VCaP (cell line): ENCODE results near the gene DESI1.
"Not testable (repeated sequence)": the region's sequence is repeated elsewhere in the genome, so short reads cannot be mapped to it uniquely, and the experiment has no call there.

ENCODE experiments used
- H3K27ac ChIP-seq: fragments of 450-650 bp; 2 replicates; pipeline ENCODE4 v1.5.1; 2017
- TF ChIP-seq, protein P1 (sequence below): fragments of 450-650 bp; conservative IDR thresholded peaks from 2 replicates; pipeline ENCODE4 v1.5.1; 2017; ENCODE audit warnings: mild to moderate bottlenecking, moderate library complexity

DESI1 gene

DNA sequence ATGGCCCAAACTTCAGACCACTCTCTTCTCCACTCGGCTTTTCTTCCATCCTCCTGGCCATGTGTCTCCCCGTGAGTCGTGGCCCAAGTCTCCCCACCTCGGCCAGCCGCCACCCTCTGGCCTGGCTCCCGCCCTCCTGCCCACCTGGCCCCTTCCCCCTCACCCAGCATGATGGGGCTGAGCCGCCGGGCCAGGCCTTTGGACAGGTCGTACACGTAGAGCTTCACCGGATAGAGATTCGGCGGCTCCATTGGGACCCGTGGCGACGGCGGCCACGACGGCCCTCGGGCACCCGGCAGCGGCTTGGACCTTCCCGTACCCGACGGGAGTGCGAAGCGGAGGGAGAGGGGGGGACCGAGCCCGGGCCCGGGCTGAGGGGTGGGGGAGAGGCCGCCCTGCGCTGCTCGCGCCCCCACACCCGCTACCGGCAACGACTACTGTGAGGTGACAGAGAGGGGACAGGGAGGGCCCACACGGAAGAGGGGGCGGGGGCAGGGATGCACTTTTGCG, at the start of gene DESI1:
Gene DESI1 (minus strand): TSS at position 455 of the 510 bp plus-strand sequence. CDS start 204 bp downstream, at position 251.
- peak within 1 kb of the TSS; percentile 96 for H3K27ac ChIP-seq
- TF ChIP-seq, protein P1, sequence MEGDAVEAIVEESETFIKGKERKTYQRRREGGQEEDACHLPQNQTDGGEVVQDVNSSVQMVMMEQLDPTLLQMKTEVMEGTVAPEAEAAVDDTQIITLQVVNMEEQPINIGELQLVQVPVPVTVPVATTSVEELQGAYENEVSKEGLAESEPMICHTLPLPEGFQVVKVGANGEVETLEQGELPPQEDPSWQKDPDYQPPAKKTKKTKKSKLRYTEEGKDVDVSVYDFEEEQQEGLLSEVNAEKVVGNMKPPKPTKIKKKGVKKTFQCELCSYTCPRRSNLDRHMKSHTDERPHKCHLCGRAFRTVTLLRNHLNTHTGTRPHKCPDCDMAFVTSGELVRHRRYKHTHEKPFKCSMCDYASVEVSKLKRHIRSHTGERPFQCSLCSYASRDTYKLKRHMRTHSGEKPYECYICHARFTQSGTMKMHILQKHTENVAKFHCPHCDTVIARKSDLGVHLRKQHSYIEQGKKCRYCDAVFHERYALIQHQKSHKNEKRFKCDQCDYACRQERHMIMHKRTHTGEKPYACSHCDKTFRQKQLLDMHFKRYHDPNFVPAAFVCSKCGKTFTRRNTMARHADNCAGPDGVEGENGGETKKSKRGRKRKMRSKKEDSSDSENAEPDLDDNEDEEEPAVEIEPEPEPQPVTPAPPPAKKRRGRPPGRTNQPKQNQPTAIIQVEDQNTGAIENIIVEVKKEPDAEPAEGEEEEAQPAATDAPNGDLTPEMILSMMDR, result no peak

DNA sequence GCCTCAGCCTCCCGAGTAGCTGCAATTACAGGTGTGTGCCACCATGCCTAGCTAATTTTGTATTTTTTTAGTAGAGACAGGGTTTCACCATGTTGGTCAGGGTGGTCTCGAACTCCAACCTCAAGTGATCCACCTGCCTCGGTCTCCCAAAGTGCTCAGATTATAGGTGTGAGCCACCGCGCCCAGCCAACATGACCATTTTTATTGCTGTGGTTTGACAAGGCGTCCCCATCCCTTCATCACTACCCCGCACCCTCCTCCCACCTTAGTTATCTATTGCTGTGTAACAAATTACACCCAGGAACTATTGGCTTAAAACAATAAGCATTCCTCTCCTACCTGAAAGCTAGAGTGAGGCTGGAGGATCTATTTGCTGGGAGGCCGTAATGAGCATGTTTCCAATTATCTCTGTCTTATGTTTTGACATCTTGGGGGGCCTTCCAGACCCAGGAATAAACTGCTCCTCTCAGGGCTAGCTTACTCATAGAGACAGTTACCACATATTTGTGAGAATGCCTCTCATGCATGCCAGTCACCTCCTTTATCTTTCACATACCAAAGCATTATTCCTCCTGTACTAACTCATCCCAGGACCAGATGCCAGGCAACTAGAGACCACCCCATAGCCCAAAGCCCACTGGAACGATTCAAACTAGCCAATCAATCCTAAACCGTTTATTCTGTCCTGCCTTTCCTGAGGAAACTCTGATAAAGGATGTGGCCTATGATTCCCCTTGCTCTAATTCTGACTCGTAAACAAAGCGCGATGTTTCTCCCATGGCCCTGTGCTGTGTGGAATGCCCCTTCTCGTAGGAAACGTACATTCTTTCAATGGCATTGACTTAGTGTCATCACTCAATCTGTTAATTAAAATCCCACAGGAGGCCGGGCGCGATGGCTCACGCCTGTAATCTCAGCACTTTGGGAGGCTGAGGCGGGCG, 48.4 kb upstream of the DESI1 start:
- no peak overlapping the region for H3K27ac ChIP-seq
- TF ChIP-seq, protein P1, result no peak

DNA sequence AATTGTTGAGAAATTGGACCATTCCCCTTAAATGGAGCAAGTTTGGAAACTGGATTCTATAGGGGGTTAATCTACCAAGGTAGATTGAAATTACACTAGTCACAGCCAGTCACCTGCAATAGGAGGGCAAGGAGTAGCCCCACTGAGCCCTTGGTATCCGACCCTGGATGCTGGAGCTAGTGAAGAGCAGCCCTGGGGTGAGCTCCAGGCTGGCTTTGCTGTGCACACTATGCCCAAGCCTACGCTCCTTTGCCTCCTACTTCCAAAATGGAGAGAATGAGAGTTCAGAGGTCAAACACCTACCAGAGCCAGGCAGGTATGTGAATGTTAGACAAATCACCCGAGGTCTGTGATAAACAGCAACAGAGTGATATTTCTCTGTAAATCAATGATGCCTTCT, 44.1 kb upstream of the DESI1 start:
- H3K27ac ChIP-seq, result no peak overlapping the region; the same call in 1 of the 2 replicates
- TF ChIP-seq, protein P1, result no peak

DNA sequence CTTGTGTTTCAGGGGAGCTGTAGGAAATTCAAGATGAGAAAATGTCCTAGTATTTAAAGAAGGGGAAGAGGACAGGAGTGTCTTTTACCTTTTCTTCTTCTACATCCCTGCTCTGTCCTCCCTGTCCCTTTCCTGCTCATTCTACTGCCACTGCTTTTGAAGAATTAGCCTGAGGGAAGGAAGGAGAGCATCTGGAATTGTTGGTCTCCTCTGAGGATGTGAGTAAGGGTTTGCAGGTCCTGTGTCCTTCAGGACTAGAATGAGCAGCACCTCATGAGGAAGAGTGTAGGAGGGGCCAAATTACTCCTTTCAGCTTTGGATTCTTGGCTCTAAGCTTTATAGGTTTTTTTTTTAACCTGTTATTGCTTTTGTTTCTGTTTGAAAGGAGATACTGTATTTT, 43.6 kb upstream of the DESI1 start:
- TF ChIP-seq, protein P1, result no peak
- peak overlapping the region; percentile 25; the same call in 1 of the 2 replicates for H3K27ac ChIP-seq

DNA sequence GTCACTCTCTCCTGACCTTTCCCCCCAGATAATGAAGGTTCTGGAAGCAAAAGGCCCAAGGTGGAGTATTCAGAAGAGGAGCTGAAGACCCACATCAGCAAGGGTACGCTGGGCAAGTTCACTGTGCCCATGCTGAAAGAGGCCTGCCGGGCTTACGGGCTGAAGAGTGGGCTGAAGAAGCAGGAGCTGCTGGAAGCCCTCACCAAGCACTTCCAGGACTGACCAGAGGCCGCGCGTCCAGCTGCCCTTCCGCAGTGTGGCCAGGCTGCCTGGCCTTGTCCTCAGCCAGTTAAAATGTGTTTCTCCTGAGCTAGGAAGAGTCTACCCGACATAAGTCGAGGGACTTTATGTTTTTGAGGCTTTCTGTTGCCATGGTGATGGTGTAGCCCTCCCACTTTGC, 42.8 kb upstream of the DESI1 start:
- not testable (repeated sequence) for H3K27ac ChIP-seq

DNA sequence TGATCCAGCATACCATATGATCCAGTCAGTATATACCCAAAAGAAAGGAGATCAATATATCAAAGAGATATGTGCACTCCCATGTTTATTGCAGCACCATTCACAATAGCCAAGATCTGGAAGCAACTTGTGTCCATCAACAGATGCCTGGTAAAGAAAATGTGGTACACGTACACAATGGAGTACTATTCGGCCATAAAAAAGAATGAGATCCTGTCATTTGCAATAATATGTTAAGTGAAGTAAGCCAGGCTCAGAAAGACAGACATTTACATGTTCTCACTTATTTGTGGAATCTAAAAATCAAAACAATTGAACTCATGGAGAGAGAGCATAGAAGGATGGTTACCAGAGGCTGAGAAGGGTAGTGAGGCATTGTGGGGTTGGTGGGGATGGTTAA, 40.9 kb upstream of the DESI1 start:
- H3K27ac ChIP-seq, result no peak overlapping the region
- TF ChIP-seq, protein P1, result no peak

DNA sequence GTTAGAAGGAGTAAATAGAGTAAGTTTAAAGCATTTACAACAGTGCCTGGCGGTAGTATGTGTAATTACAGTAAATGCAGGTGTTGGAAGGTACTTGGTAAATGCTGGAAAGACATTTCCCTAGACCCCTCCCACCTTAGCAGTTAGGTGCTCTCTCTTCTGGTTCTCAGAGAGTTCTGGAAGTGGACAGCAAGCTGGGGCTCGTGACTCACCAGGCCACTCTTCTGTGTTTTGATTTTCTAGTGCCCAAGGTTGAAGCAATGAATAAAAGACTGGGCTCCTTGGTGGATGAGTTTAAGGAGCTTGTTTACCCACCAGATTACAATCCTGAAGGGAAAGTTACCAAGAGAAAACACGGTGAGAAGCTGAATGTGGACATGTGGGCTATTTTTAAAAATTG, 40.2 kb upstream of the DESI1 start:
- H3K27ac ChIP-seq, result no peak overlapping the region
- TF ChIP-seq, protein P1, result no peak

DNA sequence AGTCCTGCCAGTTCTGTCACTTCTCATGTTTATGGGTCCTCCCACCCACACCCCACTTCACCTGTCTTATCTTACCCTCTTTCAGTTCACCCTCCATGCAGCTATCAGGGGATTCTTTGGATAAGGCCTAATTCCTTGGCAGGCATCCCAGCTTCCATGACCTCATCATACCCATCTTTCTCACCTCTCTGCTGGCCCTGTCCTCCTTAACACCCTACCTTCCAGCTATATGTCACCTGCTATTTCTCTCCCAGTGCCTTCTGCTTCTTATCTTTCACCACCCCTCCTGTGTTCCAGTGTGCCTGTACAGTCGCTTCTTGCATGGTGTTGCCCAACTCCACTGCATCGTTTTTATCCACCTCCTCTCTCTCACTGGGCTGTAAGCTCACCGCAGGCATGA, 39.6 kb upstream of the DESI1 start:
- no peak overlapping the region for H3K27ac ChIP-seq
- TF ChIP-seq, protein P1, result no peak
